Brain pericyte (primary cell): ENCODE measurements around the gene PABPC1L2A.
"Not testable (repeated sequence)": the region's sequence is repeated elsewhere in the genome, so short reads cannot be mapped to it uniquely, and the experiment has no call there.

Experiments used
- DNase-seq: peaks from one replicate; pipeline ENCODE4 v3.0.0-alpha.2; 2012; ENCODE audit warnings: low read depth, low spot score

Gene PABPC1L2A

GRCh38 chrX:73079024-73079562 lies at the start of gene PABPC1L2A:
PABPC1L2A (minus strand) TSS chrX:73079512; CDS start chrX:73079386, 126 bp downstream.
- DNase-seq, result not testable (repeated sequence)

GRCh38 chrX:73127700-73128241 lies 48.5 kb upstream of the PABPC1L2A start:
- no peak for DNase-seq

GRCh38 chrX:73126240-73126639 lies 46.9 kb upstream of the PABPC1L2A start:
- DNase-seq, result no peak

- DNase-seq, result not testable (repeated sequence)
Measured at GRCh38 chrX:73099505-73099904, 20.2 kb upstream of the PABPC1L2A start.

GRCh38 chrX:73086766-73087165 lies 7.5 kb upstream of the PABPC1L2A start:
- not testable (repeated sequence) for DNase-seq

GRCh38 chrX:73079884-73080283 lies 572 bp upstream of the PABPC1L2A start:
- not testable (repeated sequence) for DNase-seq

- DNase-seq, result not testable (repeated sequence)
Measured at GRCh38 chrX:73078597-73078996, 715 bp downstream of the PABPC1L2A start.

- DNase-seq, result no peak
Measured at GRCh38 chrX:73076838-73077237, 2.5 kb downstream of the PABPC1L2A start.

GRCh38 chrX:73069365-73070035 lies 9.8 kb downstream of the PABPC1L2A start:
- DNase-seq, result no peak

GRCh38 chrX:73068467-73069364 lies 10.6 kb downstream of the PABPC1L2A start:
- no peak for DNase-seq

- not testable (repeated sequence) for DNase-seq
Measured at GRCh38 chrX:73067761-73068466, 11.4 kb downstream of the PABPC1L2A start.

GRCh38 chrX:73028876-73029275 lies 50.4 kb downstream of the PABPC1L2A start:
- no peak for DNase-seq
